A172 (cell line): ENCODE measurements around the gene CREG1. TPM values are rescaled to one million over a fixed set of nuclear protein-coding genes. Genes with fewer than 3 reads are reported as not detected.
"Not testable (repeated sequence)": the region's sequence is repeated elsewhere in the genome, so short reads cannot be mapped to it uniquely, and the experiment has no call there.

Experiments used
- DNase-seq: peaks from one replicate; pipeline ENCODE4 v3.0.0-alpha.2; 2015; ENCODE audit warnings: low spot score
- total RNA-seq: library from RNA; depleted of rRNA; stranded (reverse); fragments of >200 nt; shearing (Covaris generic); gene quantifications from 2 replicates; pipeline ENCODE4 v1.2.3, GENCODE V29; 2014

Gene CREG1
- total RNA-seq, 1 experiment from 2014 or later = 93.8 TPM

GRCh38 chr1:167564612-167565270, 11.2 kb upstream of the CREG1 start:
- no peak for DNase-seq

DNA sequence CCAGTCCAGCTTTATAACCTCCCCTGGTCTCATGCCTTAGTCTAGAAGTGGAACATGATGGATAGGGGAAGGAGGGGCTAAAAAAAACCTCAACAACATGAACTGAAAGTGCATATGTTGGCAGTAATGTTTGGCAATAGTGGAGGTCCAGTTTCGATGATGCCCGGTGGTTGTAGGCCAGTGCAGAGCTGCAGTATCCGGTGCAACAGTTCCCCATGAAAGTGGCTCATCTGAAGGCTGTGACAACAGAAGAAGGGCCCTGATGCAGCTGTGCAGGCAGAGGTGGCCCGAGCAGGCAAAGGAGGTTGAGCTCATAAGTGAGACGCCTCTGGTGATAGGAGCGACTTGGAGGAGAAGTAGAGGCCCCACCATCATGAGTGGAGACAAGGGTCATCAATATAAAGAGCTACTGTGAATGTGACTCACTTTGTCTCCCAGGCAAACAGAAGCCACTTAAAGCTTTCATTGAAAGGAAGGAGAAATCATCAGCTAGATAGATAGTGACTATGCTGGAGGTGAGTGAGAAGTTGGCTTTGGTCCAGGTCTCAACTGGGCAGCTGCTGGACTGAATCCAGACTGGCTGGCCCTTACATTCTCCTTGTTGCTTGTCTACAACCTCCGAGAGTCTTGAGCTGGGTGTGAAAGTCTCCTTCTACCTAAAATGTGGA, 10.2 kb upstream of the CREG1 start:
- no peak for DNase-seq

- DNase-seq = no peak
These were observed 9.1 kb upstream of the CREG1 start for GRCh38 chr1:167562702-167563101.

DNA sequence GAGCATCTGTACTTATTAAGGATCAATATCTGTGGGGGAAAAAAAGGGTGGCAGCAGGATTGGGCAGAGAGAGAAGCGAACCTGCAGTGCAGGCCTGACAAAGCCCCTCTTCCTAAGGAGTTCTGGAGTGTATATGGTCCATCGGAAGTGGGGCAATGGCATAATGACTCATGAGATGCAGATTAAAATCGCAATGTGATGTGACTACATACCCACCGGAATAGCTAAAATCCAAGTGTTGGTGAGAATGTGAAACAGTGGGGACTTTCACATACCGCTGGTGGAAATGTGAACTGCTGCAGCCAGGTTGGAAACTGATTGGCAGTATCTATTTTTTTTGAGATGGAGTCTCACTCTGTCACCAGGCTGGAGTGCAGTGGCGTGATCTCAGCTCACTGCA, 8.2 kb upstream of the CREG1 start:
- no peak for DNase-seq

GRCh38 chr1:167555971-167556714, 2.6 kb upstream of the CREG1 start:
- peak; percentile 77 for DNase-seq

DNA sequence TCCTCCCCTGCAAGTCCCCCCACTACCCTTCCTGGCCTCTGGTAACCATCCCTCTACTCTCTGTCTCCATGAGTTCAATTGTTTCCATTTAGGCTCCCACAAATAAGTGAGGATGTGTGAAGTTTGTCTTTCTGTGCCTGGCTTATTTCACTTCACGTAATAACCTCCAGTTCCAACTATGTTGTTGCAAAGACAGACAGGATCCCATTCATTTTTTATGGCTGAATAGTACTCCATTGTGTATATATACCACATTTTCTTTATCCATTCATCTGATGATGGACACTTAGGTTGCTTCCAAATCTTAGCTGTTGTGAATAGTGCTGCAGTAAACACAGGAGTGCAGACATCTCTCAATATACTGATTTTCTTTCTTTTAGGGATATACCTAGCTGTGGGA, 1.5 kb upstream of the CREG1 start:
- DNase-seq = not testable (repeated sequence)

DNA sequence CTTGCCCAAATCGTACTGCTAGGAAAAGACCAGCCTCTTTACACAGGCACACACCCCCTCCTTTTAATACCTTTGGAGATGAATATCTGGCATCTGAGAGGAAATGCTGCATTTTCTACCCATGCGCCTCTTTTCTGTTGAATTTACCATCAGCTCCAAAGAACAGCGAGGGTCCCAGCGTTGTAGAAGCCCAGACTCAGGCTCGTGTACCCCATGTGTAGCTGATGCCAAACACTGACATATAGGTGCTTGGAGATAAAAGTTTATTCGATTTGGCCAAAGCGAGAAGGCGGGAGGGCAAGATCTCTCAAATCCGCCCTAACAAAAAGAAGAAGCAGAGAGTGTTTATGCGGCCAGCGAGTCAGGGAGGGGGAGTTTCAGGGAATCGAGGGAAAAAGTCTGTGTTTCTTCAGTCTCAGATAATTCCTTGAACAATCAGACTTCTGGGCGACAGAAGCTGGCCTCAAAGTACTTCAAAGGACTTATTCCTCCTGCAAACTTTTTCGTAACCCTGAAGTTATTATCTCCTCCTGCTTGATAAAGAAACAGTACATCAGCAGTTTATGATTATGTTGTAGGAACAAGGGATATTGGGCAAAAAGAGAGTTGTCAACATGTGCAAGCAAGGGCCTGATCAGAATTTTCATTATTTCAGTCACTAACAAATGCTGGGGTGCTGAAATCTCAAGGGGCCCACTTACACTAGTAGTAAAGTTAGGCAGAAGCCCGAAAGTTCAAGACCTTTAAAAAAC, 642 bp upstream of the CREG1 start:
- DNase-seq = no peak

DNA sequence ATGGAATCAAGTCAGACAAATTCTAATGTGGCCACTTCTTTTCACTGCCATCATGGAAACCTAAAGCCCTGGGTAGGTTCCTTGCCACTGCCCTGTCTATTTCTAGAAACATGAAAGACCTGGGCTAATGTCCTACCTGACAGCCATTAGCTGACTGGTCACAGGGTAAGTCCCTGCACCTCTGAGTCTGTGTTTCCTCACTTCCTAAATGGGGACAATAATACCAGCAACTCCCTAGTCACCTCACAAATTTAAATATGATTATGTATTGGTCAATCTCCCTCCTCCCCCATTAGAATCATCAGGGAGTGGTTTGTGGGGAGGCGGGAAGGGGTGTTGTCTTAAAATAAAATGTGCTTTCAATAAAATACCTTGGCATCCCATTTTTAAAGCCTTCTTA, 2.2 kb downstream of the CREG1 start:
- no peak for DNase-seq

GRCh38 chr1:167548059-167548932, 5.3 kb downstream of the CREG1 start:
- peak; percentile 25 for DNase-seq

DNA sequence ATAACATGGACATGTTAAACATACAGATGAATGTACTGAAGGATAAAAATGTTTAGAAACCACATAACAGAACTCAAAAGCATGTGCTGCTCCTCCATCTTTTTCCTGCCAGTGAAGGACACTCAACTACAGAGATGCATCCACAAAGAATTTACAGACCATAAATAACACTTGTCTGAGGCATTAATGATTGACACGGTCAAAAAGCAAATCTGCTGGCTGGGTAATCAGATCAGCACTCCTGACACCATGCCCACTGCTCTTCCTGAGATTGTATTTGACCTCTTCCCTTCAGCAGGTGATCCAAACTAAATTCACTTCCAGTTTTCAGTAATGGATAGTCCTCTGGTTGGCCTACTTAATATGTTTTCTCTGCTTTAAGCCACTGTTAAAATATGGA, 6.6 kb downstream of the CREG1 start:
- no peak for DNase-seq

DNA sequence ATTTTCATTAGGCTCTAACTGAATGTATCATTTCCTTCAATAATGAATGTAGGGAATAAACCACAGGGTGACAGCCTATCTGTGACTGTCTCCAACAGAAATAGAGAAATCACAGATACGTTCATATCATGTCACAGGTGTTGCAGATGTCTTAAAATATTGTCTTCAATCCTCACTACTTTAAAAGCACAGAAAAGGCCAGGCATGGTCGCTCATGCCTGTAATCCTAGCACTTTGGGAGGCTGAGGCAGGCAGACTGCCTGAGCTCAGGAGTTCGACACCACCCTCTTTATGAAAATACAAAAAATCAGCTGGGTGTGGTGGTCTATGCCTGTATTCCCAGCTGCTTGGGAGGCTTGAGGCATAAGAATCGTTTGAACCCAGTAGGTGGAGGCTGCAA, 8.2 kb downstream of the CREG1 start:
- DNase-seq = no peak

DNA sequence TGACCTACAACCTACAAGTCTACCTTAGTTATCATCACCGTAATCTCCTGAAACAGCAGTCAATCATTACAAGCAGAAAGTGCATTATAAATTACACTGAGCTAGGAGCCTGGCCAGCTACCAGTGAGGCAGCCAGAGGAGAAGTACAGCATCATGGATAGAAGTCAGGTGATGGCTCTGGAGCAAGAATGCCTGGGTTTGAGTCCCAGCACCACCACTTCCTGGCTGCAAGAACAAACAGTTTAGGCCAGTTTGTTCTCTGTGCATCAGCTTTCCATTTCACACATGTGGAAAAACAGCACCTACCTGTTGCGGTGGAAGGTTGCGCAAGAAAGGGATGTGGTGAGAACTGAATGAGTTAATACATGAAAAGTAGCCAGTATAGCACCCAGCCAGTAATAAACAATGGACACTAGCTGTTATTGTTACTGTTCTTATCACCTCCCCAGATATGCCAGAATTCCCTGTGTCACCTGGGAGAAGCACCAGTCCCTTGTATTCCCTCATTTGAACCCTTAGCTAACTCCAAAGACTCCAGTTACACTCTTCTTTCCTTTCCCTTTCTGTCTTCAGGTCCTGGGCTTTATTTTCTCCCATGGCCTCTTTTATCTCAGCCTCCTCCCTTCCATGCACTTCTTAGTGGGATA, 9.0 kb downstream of the CREG1 start:
- DNase-seq = no peak

GRCh38 chr1:167543199-167543990, 10.2 kb downstream of the CREG1 start:
- no peak for DNase-seq

GRCh38 chr1:167542109-167543032, 11.2 kb downstream of the CREG1 start:
- no peak for DNase-seq

DNA sequence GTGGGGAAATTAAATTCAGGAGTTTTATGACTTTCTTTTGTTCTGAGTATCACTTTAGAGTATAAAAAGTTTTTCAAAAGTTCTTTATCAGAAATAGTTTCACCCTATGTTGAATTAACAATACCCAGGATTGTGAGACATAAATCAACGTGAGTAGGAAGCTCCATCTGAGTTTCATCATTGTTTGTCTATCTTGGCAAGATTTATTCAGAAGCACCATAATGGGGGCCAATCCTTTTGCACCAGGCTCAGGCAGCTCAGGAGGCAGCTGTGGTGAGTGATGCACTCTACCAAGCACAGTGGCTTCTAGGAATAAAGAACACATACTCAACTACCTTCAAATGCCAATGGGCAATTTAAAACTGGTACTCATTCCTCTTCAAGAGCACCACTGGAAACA, 12.0 kb downstream of the CREG1 start:
- DNase-seq = no peak

DNA sequence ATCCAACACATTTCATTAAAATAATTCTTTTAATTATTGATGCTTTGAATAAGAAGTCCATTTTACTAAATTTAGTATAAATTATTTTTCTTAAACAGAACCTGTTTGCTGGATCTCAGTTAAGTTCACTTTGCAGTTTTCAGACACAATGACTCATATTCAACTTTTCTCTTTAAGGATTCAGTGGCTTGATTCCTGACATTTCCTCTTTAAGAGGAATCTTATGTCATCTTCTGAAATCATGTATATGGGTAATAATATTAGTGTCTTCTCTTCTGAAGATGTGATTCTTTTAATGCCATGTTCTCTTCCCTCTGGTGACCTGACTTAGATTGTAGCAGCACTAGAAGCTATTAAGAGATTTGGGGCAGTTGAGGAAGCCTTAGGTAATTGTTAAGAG, 12.6 kb downstream of the CREG1 start:
- no peak for DNase-seq

- DNase-seq = peak; percentile 46
These were observed 14.9 kb downstream of the CREG1 start for GRCh38 chr1:167538657-167539056.

GRCh38 chr1:167533851-167534300, 19.7 kb downstream of the CREG1 start:
- DNase-seq = peak; percentile 82
